ENCODE data around the gene SAFB. TPM values are rescaled to one million over a fixed set of nuclear protein-coding genes. Genes with fewer than 3 reads are reported as not detected.

SAFB gene
- total RNA-seq, 1 experiment from 2014 or later: 68.7 TPM

- H3K79me2 ChIP-seq (ENCODE audit: low read depth): no peaks in the 10 kb centered on the region
- intact Hi-C loops (cut with micrococcal nuclease; ENCODE audit: unreplicated experiment): no loop called here
- no peak overlapping the region for H3K4me2 ChIP-seq
- no peaks in the 10 kb centered on the region for H3F3A ChIP-seq (ENCODE audit: insufficient read depth, low read depth)
- DNase-seq: no peak
- H3K27me3 ChIP-seq (ENCODE audit: insufficient read depth, low read depth): no peaks in the 10 kb centered on the region
- no peaks in the 10 kb centered on the region for H4K20me1 ChIP-seq (ENCODE audit: insufficient read depth)
- H3K9me3 ChIP-seq (ENCODE audit: insufficient read depth, low read depth): no peaks in the 10 kb centered on the region
- H2AFZ ChIP-seq: no peak overlapping the region
- H3K27ac ChIP-seq: no peak overlapping the region
- TF ChIP-seq CTCF (conservative IDR thresholded peaks at IDR 0.05) (no peak), EZH2 (IDR thresholded peaks at IDR 0.05; ENCODE audit: low read depth) (no peak)
- H3K9me2 ChIP-seq (ENCODE audit: insufficient read depth): no peaks in the 10 kb centered on the region
- no TSS peak for BruUV-seq (replicated peaks)
- no peaks in the 10 kb centered on the region for H3K4me1 ChIP-seq (replicated peaks; ENCODE audit: insufficient read depth)
- ChIA-PET POLR2A (ENCODE audit: unreplicated experiment) (interaction anchor here (0.7 kb wide), 1 partner anchor 206 kb away, joined by 3 read pairs; no protein-coding TSS in a partner anchor), CTCF (no interaction called here)
- no peak overlapping the region for H3K4me3 ChIP-seq
- H3K36me3 ChIP-seq (ENCODE audit: low read depth): no peaks in the 10 kb centered on the region
These were observed 31.4 kb upstream of the SAFB start for GRCh38 chr19:5591476-5591875.

GRCh38 chr19:5592531-5593342 is 30.1 kb upstream of the SAFB start:
- no peaks in the 10 kb centered on the region for H3K9me2 ChIP-seq (ENCODE audit: insufficient read depth)
- H2AFZ ChIP-seq: no peak overlapping the region
- CTCF ChIA-PET: no interaction called here
- no peaks in the 10 kb centered on the region for H3K79me2 ChIP-seq (ENCODE audit: low read depth)
- H3K27me3 ChIP-seq (ENCODE audit: insufficient read depth, low read depth): no peaks in the 10 kb centered on the region
- H3K36me3 ChIP-seq (ENCODE audit: low read depth): no peaks in the 10 kb centered on the region
- no peaks in the 10 kb centered on the region for H3F3A ChIP-seq (ENCODE audit: insufficient read depth, low read depth)
- no peak overlapping the region for H3K4me2 ChIP-seq
- POLR2A ChIA-PET (ENCODE audit: unreplicated experiment): no interaction called here
- no peak overlapping the region for H3K27ac ChIP-seq
- no peak overlapping the region for H3K4me3 ChIP-seq
- no peak for DNase-seq
- BruUV-seq (replicated peaks): no TSS peak
- no peaks in the 10 kb centered on the region for H3K9me3 ChIP-seq (ENCODE audit: insufficient read depth, low read depth)
- H3K4me1 ChIP-seq (replicated peaks; ENCODE audit: insufficient read depth): no peaks in the 10 kb centered on the region
- intact Hi-C loops (cut with micrococcal nuclease; ENCODE audit: unreplicated experiment): no loop called here
- no peaks in the 10 kb centered on the region for H4K20me1 ChIP-seq (ENCODE audit: insufficient read depth)
- TF ChIP-seq EZH2 (IDR thresholded peaks at IDR 0.05; ENCODE audit: low read depth) (no peak), CTCF (conservative IDR thresholded peaks at IDR 0.05) (no peak)

GRCh38 chr19:5593343-5594255 is 29.3 kb upstream of the SAFB start:
- Histone ChIP-seq H3K9me3 (ENCODE audit: insufficient read depth, low read depth) (no peaks in the 10 kb centered on the region), H3K9me2 (ENCODE audit: insufficient read depth) (no peaks in the 10 kb centered on the region), H3K27ac (no peak overlapping the region), H3K4me3 (no peak overlapping the region), H3K27me3 (ENCODE audit: insufficient read depth, low read depth) (no peaks in the 10 kb centered on the region), H4K20me1 (ENCODE audit: insufficient read depth) (no peaks in the 10 kb centered on the region), H3K4me2 (no peak overlapping the region), H3K36me3 (ENCODE audit: low read depth) (no peaks in the 10 kb centered on the region), H3F3A (ENCODE audit: insufficient read depth, low read depth) (no peaks in the 10 kb centered on the region), H3K79me2 (ENCODE audit: low read depth) (no peaks in the 10 kb centered on the region), H3K4me1 (replicated peaks; ENCODE audit: insufficient read depth) (no peaks in the 10 kb centered on the region), H2AFZ (no peak overlapping the region)
- no TSS peak for BruUV-seq (replicated peaks)
- DNase-seq: no peak
- intact Hi-C loops (cut with micrococcal nuclease; ENCODE audit: unreplicated experiment): no loop called here
- ChIA-PET POLR2A (ENCODE audit: unreplicated experiment) (interaction anchor here (0.6 kb wide), 1 partner anchor 612 kb away, joined by 19 read pairs; no protein-coding TSS in a partner anchor), CTCF (no interaction called here)
- no peak for TF ChIP-seq EZH2 (IDR thresholded peaks at IDR 0.05; ENCODE audit: low read depth)
- no peak for TF ChIP-seq CTCF (conservative IDR thresholded peaks at IDR 0.05)

Data from PC-9 (cell line).